Measurements from ENCODE around the gene EMC8. TPM values are rescaled to one million over a fixed set of nuclear protein-coding genes. Genes with fewer than 3 reads are reported as not detected.
"Not testable (repeated sequence)": the region's sequence is repeated elsewhere in the genome, so short reads cannot be mapped to it uniquely, and the experiment has no call there.

EMC8 gene
- total RNA-seq, 1 experiment from 2014 or later = 53.9 TPM

DNA sequence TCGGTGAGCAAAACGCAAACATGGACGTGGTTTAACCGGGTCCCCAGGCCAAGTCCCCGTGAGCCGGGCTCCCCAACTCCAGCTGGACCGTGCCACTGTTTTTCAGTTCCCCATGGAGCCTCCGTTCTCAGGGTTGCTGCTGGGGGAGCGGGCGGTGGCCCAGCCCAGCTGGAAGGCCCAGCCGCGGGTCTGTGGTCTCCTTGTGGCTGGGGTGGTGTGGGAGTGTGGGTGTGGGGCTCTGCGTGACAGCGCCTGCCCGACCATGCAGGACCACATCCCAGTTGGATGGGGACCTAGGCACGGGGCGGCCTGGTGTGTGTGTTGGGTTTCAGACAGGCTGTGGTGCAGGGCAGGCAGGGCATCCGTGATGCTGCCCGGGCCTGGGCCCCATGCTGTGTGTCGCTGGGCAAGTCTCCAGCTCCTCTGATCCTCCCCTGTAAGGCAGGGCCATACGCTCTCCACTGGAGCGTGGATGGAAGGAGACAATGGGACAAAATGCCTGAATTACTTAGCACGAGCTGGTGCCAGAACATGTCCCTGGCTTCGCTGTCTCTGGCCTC is 40.4 kb upstream of the EMC8 start:
- Histone ChIP-seq H3K4me3 (no peak overlapping the region), H3K9me3 (replicated peaks) (no peaks in the 10 kb centered on the region), H3K36me3 (no peaks in the 10 kb centered on the region), H3K27ac (no peak overlapping the region), H3K4me1 (replicated peaks) (no peaks in the 10 kb centered on the region), H3K27me3 (replicated peaks) (peaks cover 37% of the 10 kb centered on the region)
- no peak for DNase-seq (ENCODE audit: low read depth in 1 of 2, low spot score in 2 of 2)

DNA sequence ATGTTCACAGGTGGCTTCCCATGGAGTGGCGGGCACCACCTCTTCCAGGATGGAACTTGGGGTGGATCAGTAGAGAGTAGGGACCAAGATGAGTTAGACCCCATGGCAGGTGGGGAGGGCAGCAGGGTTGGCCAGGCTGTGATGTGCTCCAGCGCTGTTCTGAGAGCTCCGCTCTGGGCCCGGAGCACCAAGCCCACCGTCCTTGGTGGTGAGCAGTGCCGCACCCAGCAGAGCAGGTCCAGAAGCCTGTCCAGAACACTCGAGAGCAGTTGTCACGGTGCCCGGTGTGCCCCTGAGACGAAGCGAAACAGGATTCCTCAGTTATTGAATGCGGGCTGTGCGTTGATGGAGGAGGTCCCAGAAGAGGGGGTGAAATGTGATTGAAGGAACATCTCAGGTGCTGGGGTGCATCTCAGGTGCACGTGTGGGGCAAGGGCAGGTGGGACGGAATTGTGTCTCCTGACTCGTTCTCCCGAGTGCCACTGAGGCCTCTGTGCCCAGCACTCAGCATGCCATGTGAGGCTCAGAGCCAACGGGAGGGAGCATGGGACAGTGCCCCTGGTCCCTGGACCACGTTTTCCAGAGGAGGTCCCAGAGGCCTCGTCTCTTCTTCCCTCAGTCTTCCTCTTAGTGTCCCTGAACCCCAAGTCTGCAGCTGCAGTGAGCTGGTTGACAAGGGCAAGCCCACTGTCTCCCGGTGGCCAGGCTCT is 39.7 kb upstream of the EMC8 start:
- Histone ChIP-seq H3K9me3 (replicated peaks) (no peaks in the 10 kb centered on the region), H3K27ac (no peak overlapping the region), H3K27me3 (replicated peaks) (peaks cover 35% of the 10 kb centered on the region), H3K36me3 (no peaks in the 10 kb centered on the region), H3K4me3 (no peak overlapping the region), H3K4me1 (replicated peaks) (no peaks in the 10 kb centered on the region)
- DNase-seq (ENCODE audit: low read depth in 1 of 2, low spot score in 2 of 2) = no peak

DNA sequence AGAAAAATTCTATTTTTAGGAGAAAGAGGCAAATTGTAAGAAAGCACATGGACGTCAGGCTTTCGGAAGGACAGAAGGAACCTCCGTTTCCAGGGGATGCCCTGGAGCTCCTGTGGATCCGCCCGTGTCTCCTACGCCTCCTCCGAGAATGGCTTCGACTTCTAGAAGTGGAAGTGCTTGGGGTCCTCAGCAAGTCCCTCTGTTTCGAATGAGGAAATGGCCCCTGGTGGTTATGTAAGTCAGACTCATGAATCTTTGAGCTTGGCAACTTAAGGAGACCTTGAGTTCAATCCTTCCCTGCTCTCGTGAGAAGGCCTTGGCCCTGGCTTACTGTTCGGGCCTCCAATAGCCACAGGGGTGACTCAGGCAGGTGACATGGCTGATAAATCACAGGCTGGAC is 39.0 kb upstream of the EMC8 start:
- Histone ChIP-seq H3K4me3 (no peak overlapping the region), H3K27me3 (replicated peaks) (peaks cover 32% of the 10 kb centered on the region), H3K4me1 (replicated peaks) (no peaks in the 10 kb centered on the region), H3K36me3 (no peaks in the 10 kb centered on the region), H3K9me3 (replicated peaks) (no peaks in the 10 kb centered on the region), H3K27ac (no peak overlapping the region)
- DNase-seq (ENCODE audit: low read depth in 1 of 2, low spot score in 2 of 2) = no peak

DNA sequence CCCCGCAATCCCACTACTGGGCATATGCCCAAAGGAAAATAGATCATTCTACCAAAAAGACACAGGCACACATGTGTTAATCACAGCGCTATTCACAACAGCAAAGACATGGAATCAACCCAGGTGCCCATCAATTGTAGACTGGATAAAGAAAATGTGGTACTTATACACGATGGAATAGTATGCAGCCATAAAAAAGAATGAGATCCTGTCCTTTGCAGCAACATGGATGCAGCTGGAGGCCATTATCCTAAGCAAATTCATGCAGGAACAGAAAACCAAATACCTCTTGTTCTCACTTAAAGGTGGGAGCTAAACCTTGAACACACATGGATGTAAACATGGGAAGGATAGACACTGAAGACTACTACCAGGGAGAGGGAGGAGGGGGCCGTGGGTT is 38.3 kb upstream of the EMC8 start:
- H3K27ac ChIP-seq; H3K4me3 ChIP-seq; H3K9me3 ChIP-seq (replicated peaks); H3K36me3 ChIP-seq; H3K4me1 ChIP-seq (replicated peaks); DNase-seq (ENCODE audit: low read depth in 1 of 2, low spot score in 2 of 2): not testable (repeated sequence)
- H3K27me3 ChIP-seq (replicated peaks) = peaks cover 28% of the 10 kb centered on the region

DNA sequence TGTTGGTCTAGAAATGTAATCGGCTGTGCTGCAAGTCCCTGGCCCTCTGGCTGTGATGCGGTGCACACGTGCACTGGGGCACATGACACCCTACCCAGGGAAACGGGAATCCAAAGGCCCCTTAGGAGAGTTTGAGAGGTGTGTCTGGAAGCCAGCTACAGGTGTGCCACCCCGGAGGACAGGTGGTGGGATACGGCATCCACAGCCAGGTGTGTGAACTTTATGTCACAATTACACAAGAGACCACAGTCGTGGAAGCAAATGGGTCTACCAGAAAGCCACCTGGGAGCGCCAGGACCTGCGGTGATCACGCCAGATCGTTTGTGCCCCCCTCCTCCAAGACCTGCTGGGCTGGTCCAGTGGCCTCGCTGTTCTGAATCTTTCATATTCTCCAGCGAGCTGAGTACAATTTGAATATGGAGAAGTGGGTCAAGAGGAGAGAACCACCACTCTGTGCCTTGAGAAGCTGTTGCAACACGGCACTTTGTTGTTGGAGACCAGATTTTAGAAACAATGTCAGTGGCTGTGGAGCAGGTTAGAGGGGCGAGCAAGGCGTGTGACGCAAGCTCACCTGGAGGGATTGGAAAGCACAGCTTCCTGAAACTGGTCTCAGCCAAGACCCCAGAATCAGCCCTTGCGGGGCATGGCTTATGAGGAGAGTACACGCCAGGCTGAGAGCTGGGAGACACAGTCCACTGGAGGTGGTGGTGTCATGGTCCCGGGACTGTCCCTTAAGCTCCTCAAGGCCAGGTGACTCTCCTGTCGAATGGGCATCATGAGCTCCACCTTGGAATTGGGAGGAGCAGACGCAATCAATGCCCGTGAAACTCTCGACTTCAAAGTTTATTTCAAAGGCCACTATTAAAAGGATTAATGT is 37.6 kb upstream of the EMC8 start:
- Histone ChIP-seq H3K27ac (no peak overlapping the region), H3K4me1 (replicated peaks) (no peaks in the 10 kb centered on the region), H3K36me3 (no peaks in the 10 kb centered on the region), H3K27me3 (replicated peaks) (peaks cover 28% of the 10 kb centered on the region), H3K4me3 (no peak overlapping the region), H3K9me3 (replicated peaks) (no peaks in the 10 kb centered on the region)
- no peak for DNase-seq (ENCODE audit: low read depth in 1 of 2, low spot score in 2 of 2)

DNA sequence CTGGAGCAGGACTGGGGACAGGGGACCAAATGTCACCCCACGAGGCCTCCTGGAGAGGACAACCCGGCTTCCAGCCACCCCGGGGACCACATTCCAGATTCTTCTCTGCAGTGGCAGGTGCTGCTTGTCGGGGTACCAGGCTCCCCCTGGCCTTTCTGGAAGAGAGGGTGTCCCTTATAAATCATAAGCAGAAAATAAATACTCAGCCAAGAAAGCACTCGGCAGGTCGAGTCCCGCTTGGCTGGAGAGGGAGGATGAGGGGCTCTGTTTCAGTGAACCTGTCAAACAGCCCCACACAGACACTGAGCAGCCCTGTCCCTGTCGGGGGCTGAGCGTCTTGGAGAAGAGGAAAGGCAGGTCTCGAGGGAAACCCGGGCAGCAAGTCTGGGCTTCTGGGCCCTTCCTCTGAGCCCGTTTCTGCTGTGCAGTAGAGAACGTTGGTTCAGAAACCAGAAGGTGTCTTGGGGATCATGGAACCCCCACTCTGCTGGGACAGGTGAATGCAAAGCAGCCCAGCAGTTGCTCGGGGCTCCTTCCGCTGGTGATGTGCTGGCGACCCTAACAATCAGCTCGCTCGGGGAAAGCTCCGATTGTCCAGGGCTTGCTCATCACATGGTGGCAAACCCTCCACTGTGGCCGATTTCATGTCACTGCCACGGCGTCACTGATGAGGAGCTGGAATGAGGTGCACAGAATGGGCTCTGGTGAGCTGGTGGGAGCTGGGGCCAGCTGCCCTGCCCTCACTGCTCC is 36.8 kb upstream of the EMC8 start:
- Histone ChIP-seq H3K27ac (no peak overlapping the region), H3K4me1 (replicated peaks) (no peaks in the 10 kb centered on the region), H3K4me3 (no peak overlapping the region), H3K27me3 (replicated peaks) (peaks cover 33% of the 10 kb centered on the region), H3K36me3 (no peaks in the 10 kb centered on the region), H3K9me3 (replicated peaks) (no peaks in the 10 kb centered on the region)
- no peak for DNase-seq (ENCODE audit: low read depth in 1 of 2, low spot score in 2 of 2)

DNA sequence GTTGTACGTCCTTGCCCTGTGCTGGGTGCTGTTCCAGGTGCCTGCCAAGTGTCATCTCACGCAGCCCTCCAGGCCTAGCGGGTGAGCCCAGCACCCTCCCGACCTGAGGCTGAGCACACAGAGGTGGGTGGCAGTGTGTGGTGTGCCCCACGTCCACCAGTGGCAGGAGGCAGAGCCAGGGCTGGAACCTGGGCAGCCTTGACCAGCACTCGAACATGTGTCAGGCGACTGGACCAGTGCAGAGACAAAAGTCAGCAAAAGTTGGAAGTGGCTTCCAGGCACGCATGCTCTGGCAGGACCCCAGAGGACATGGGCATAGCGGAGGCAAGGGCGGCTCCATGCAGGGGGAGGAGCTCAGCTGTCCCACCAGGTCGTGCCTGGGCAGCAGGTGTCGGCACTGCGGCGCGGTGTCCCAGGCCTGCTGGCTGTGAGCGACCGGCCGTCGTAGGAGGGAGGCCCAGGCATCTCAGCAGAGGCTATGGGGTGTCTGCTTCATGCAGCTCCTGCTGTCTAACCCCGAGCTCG is 35.9 kb upstream of the EMC8 start:
- H3K27ac ChIP-seq = no peak overlapping the region
- peaks cover 33% of the 10 kb centered on the region for H3K27me3 ChIP-seq (replicated peaks)
- DNase-seq (ENCODE audit: low read depth in 1 of 2, low spot score in 2 of 2) = no peak
- no peaks in the 10 kb centered on the region for H3K36me3 ChIP-seq
- H3K4me3 ChIP-seq = no peak overlapping the region
- no peaks in the 10 kb centered on the region for H3K9me3 ChIP-seq (replicated peaks)
- no peaks in the 10 kb centered on the region for H3K4me1 ChIP-seq (replicated peaks)

DNA sequence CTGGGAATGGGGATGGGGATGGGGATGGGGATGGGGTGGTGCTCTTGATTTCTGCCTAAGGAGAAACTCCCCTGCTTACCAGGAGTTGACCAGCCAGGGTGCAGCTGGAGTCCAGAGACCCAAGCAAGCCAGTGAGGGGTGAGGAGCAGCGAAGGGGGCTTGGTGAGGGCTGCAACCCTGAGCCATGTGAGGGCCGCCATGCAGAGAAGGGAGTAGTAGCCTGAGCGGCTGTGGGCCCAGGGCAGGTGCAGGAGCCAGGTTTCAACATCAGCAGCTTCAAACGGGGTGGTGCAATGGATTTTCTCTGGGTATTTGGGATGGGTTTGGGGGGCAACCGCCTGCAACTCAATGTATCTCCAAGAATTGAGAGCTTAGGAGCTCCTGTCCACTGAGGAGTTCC is 35.4 kb upstream of the EMC8 start:
- Histone ChIP-seq H3K36me3 (no peaks in the 10 kb centered on the region), H3K27ac (no peak overlapping the region), H3K4me1 (replicated peaks) (peaks cover 3% of the 10 kb centered on the region; the same call in 1 of the 2 replicates), H3K9me3 (replicated peaks) (no peaks in the 10 kb centered on the region), H3K4me3 (no peak overlapping the region), H3K27me3 (replicated peaks) (peaks cover 35% of the 10 kb centered on the region)
- DNase-seq (ENCODE audit: low read depth in 1 of 2, low spot score in 2 of 2) = no peak

DNA sequence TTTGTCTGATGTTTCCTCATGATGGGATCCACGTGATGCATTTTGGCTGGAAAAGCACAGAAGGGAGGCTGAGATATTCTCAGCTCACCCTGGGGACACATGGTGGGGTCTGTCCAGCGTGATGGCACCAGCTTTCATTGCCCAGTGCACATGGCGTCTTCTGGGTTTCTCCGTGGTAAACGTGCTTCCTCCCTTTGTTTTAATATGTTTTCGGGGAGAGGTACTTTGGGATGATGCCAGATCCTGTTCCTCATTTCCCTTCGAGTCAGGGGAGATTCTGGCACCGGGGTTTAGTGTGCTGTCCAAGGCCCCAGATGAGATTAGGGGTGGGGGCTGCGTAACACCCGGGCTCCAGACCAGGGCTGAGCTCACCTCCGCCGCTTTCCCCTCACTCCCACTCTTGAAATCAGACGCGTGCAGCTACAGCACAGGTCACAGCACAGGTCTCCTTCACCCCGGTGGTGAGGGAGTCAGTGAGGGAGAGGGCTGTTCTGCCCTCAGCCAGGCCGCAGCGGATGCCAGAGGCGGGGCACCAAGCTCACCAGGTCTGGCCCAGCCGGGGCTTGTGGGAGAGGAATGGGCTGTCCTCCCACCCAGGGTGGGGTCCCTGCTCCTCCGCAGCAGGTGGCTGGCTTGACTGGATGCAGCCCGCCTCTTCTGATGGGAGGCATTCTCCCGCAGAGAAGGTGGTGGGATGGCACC is 34.0 kb upstream of the EMC8 start:
- H3K36me3 ChIP-seq = no peaks in the 10 kb centered on the region
- H3K4me1 ChIP-seq (replicated peaks) = peaks cover 7% of the 10 kb centered on the region; the same call in 1 of the 2 replicates
- H3K4me3 ChIP-seq = no peak overlapping the region
- peaks cover 39% of the 10 kb centered on the region for H3K27me3 ChIP-seq (replicated peaks)
- H3K27ac ChIP-seq = no peak overlapping the region
- no peaks in the 10 kb centered on the region for H3K9me3 ChIP-seq (replicated peaks)
- DNase-seq (ENCODE audit: low read depth in 1 of 2, low spot score in 2 of 2) = no peak

DNA sequence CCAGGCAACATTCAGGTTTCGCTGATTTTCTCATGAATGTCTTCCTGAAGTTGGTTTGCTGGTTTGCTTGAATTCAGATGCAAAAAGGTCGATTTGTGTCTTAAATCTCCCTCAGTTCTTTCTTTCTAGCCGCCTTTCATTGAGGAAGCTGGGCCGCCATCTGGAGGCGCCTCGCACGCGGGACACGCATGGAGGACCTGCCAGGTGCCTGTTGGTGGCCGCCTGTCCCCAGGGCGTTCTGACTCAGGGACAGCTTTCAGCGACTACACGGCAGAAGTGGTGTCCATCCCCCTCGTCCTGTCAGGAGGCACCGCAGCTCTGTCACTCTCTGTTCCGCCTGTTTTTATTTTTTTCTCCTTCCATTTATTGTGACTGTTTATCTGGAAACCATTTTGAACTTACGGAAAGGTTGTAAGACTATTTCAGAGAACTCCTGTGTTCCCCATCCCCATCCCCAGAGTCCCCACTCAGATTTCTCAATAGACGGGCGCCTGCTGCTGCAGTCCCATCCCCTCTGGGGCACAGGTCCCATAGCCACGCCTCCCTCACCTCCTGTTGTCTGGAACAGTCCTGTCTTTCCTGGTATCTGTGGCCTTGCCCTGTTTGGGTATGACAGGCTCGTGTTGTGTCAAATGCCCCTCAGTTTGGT is 33.4 kb upstream of the EMC8 start:
- Histone ChIP-seq H3K4me3 (no peak overlapping the region), H3K27me3 (replicated peaks) (peaks cover 34% of the 10 kb centered on the region), H3K9me3 (replicated peaks) (no peaks in the 10 kb centered on the region), H3K4me1 (replicated peaks) (peaks cover 7% of the 10 kb centered on the region; the same call in 1 of the 2 replicates), H3K27ac (no peak overlapping the region), H3K36me3 (no peaks in the 10 kb centered on the region)
- DNase-seq (ENCODE audit: low read depth in 1 of 2, low spot score in 2 of 2) = no peak

DNA sequence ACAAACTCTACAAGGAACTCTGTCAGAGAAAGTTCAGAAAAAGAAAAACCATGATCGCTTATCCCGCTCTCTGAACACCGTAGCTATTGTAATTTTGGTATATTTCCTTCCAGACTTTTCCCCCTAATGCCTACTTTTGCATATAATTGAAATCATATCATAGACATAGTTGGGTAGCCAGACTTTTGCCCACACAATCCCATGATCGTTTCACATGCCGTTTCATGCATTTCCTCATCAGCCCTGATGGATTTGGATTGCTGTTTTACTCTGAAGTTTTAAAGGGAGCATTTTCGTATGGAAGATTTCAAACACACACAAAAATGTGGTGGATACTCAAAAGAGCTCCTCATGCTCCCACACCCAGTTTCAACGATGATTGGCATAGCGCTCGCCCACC is 31.5 kb upstream of the EMC8 start:
- H3K27ac ChIP-seq = no peak overlapping the region
- peaks cover 15% of the 10 kb centered on the region for H3K27me3 ChIP-seq (replicated peaks)
- H3K36me3 ChIP-seq = no peaks in the 10 kb centered on the region
- peaks cover 7% of the 10 kb centered on the region; the same call in 1 of the 2 replicates for H3K4me1 ChIP-seq (replicated peaks)
- no peak overlapping the region for H3K4me3 ChIP-seq
- DNase-seq (ENCODE audit: low read depth in 1 of 2, low spot score in 2 of 2) = no peak
- no peaks in the 10 kb centered on the region for H3K9me3 ChIP-seq (replicated peaks)

DNA sequence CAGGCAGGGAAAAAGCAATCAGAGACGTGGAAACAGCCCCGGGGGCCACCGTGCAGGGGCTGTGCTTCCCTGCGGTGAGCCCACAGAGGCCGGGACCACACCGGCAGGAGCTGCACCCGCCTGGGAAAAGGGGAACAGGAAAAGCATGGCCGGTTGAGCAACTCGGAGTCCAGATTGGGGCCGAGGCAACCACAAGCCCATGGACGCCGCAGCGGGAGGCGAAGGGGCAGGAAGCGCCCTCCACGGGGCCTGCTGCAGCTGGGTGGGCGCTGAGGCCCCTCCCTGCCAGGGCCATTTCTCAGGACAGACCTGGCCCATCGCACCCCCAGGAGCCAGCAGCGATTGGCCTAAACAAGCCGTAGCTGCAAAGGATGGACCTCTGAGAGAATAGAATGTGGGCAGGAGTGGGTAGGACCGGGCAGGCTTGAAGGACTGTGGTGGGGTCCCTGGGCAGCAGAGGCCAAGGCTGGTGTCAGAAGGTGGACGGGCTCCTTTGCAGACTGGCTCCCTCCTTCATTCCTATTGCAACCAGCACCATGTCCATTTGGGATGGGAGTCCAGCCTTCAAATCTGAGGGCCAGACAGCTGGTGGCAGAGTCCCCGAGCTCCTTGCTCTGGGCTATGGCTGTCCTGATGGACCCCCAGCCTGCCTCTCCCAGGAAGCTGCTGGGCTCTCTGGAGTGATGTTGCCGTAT is 30.6 kb upstream of the EMC8 start:
- H3K27me3 ChIP-seq (replicated peaks) = peaks cover 13% of the 10 kb centered on the region
- no peak for DNase-seq (ENCODE audit: low read depth in 1 of 2, low spot score in 2 of 2)
- H3K4me1 ChIP-seq (replicated peaks) = peaks cover 7% of the 10 kb centered on the region; the same call in 1 of the 2 replicates
- no peaks in the 10 kb centered on the region for H3K9me3 ChIP-seq (replicated peaks)
- H3K36me3 ChIP-seq = no peaks in the 10 kb centered on the region
- H3K27ac ChIP-seq = no peak overlapping the region
- H3K4me3 ChIP-seq = no peak overlapping the region

All from SJSA1 (cell line).